Measurements from ENCODE around the gene CLCN7. TPM values are rescaled to one million over a fixed set of nuclear protein-coding genes. Genes with fewer than 3 reads are reported as not detected.

The CLCN7 gene
- total and polyA plus RNA-seq, 2 of the 13 experiments (the other 11 are each of a cell fraction or from before 2014, with no cell fraction given): 24.6 to 25.1 TPM

DNA sequence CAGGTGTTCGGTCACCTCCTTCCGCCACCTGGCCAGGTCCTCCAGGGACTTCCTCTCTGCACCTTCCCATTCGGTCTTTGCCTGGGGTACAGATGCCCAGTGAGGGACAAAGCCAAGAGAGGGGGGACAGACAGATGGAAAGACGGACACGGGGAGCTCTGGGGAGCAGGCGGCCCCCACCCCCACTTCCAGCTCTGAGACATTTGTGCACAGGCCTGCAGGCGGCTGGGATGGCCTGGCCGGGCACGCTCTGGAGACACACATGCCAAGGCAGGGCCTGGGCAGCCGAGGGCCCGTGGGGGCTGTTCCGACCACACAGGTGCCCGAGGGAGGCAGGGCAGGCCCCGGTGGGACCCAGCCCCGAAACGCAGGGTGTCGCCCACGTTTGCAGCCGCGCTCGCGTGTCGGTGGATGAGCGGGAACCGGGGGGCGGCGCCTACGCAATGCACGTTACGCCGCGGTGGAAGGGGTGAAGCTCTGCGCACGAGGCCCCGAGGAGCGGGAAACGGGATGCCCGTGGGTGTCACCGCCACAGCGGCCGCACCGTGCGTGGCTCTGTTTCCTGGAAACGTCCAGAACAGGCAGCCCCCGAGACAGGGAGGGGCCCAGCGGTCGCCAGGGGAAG, 38.0 kb downstream of the CLCN7 start:
- H2AFZ ChIP-seq (ENCODE audit: low read length): no peak overlapping the region
- DNase-seq (ENCODE audit: low spot score) (no peak), ATAC-seq (peak; percentile 2; the same call in 2 of the 3 replicates), FAIRE-seq (no peak)
- H3K27ac ChIP-seq (ENCODE audit: extremely low read length, insufficient read depth, low read length): no peak overlapping the region
- POLR2A ChIA-PET: interaction anchor here (2.2 to 2.6 kb wide), 2 partner anchors 16 kb away, joined by 14 to 19 read pairs; partner anchors contain the start of gene UQCC4
- intact Hi-C loops (cut with micrococcal nuclease; ENCODE audit: unreplicated experiment): no loop called here
- peak overlapping the region in 1 of 3 experiments; percentile 78; a peak in 2 of 6 replicates for H3K4me3 ChIP-seq (replicated peaks in 1 of 3; ENCODE audit: insufficient read depth in 1 of 3, low read depth in 2 of 3, low read length in 3 of 3)
- BruUV-seq (replicated peaks): no TSS peak
- 90% methylated on average over 43 of the region's 47 CpGs for WGBS (ENCODE audit: low lambda C conversion rate)
- CTCF ChIA-PET (ENCODE audit: low intra/inter-chr PET ratio, low total read pairs): interaction anchor here (1.4 kb wide), 1 partner anchor 73 kb away, joined by 6 read pairs; no protein-coding TSS in a partner anchor
- H3K4me1 ChIP-seq (ENCODE audit: insufficient read depth, low read length): peaks cover 65% of the 10 kb centered on the region
- H3K36me3 ChIP-seq (replicated peaks in 1 of 2; ENCODE audit: control insufficient read depth in 1 of 2, insufficient read depth in 2 of 2, low read length in 2 of 2): no peaks in the 10 kb centered on the region
- H3K27me3 ChIP-seq (ENCODE audit: control insufficient read depth in 1 of 2, insufficient read depth in 2 of 2, low read length in 2 of 2): peaks cover 7 to 32% of the 10 kb centered on the region in 2 experiments; a peak in 4 of 5 replicates
- peak overlapping the region; percentile 79; the same call in 1 of the 2 replicates for H3K9ac ChIP-seq (ENCODE audit: insufficient read depth, low read depth, low read length)
- H4K20me1 ChIP-seq (ENCODE audit: insufficient read depth, low read length): no peaks in the 10 kb centered on the region
- in situ Hi-C loops (cut with HindIII; ENCODE audit: extremely low pct_ligation_motif_present, low pct_unique_long_range_greater_than_20kb): no loop called here
- no peaks in the 10 kb centered on the region for H3K79me2 ChIP-seq (ENCODE audit: insufficient read depth, low read length)
- peak overlapping the region; percentile 84 for H3K4me2 ChIP-seq (ENCODE audit: low read depth, low read length)
- H3K9me3 ChIP-seq (ENCODE audit: low read length): no peaks in the 10 kb centered on the region
- TF ChIP-seq TBX2 (CRISPR knock-in tag; IDR thresholded peaks at IDR 0.05; ENCODE audit: borderline replicate concordance) (no peak), ZNF558 (CRISPR knock-in tag; IDR thresholded peaks at IDR 0.05; ENCODE audit: borderline replicate concordance) (no peak), SRF (IDR thresholded peaks at IDR 0.05; ENCODE audit: low read depth, low read length) (no peak), EP300 (IDR thresholded peaks at IDR 0.05; ENCODE audit: low read depth in 2 of 2, low read length in 2 of 2) (no peak), EP300 (CRISPR knock-in tag; IDR thresholded peaks at IDR 0.05; ENCODE audit: borderline replicate concordance) (no peak), MXI1 (IDR thresholded peaks at IDR 0.05; ENCODE audit: borderline replicate concordance, low read depth, low read length) (no peak), NFRKB (IDR thresholded peaks at IDR 0.05) (no peak), GABPA (IDR thresholded peaks at IDR 0.05; ENCODE audit: low read depth, low read length) (no peak), GABPA (CRISPR knock-in tag; IDR thresholded peaks at IDR 0.05; ENCODE audit: low read depth) (no peak), PHF20 (CRISPR knock-in tag; IDR thresholded peaks at IDR 0.05) (no peak), ZNF570 (CRISPR knock-in tag; IDR thresholded peaks at IDR 0.05; ENCODE audit: borderline replicate concordance) (no peak), ZNF253 (CRISPR knock-in tag; IDR thresholded peaks at IDR 0.05; ENCODE audit: borderline replicate concordance) (no peak), ZNF557 (CRISPR knock-in tag; IDR thresholded peaks at IDR 0.05) (no peak), GTF3A (CRISPR knock-in tag; conservative IDR thresholded peaks at IDR 0.05) (no peak), NR2F2 (IDR thresholded peaks at IDR 0.05; ENCODE audit: borderline replicate concordance, low read depth) (no peak), ZNF572 (CRISPR knock-in tag; IDR thresholded peaks at IDR 0.05) (no peak), ZNF260 (CRISPR knock-in tag; IDR thresholded peaks at IDR 0.05; ENCODE audit: borderline replicate concordance, low read depth) (no peak), ZNF780A (CRISPR knock-in tag; IDR thresholded peaks at IDR 0.05) (no peak), TOE1 (CRISPR knock-in tag; IDR thresholded peaks at IDR 0.05) (no peak), ZNF556 (CRISPR knock-in tag; IDR thresholded peaks at IDR 0.05; ENCODE audit: borderline replicate concordance) (no peak)
- TF ChIP-seq, protein P1, sequence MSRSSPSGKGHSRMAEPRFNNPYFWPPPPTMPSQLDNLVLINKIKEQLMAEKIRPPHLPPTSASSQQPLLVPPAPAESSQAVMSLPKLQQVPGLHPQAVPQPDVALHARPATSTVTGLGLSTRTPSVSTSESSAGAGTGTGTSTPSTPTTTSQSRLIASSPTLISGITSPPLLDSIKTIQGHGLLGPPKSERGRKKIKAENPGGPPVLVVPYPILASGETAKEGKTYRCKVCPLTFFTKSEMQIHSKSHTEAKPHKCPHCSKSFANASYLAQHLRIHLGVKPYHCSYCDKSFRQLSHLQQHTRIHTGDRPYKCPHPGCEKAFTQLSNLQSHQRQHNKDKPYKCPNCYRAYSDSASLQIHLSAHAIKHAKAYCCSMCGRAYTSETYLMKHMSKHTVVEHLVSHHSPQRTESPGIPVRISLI (CRISPR knock-in tag; IDR thresholded peaks at IDR 0.05; ENCODE audit: borderline replicate concordance): no peak
- TF ChIP-seq, protein P2, sequence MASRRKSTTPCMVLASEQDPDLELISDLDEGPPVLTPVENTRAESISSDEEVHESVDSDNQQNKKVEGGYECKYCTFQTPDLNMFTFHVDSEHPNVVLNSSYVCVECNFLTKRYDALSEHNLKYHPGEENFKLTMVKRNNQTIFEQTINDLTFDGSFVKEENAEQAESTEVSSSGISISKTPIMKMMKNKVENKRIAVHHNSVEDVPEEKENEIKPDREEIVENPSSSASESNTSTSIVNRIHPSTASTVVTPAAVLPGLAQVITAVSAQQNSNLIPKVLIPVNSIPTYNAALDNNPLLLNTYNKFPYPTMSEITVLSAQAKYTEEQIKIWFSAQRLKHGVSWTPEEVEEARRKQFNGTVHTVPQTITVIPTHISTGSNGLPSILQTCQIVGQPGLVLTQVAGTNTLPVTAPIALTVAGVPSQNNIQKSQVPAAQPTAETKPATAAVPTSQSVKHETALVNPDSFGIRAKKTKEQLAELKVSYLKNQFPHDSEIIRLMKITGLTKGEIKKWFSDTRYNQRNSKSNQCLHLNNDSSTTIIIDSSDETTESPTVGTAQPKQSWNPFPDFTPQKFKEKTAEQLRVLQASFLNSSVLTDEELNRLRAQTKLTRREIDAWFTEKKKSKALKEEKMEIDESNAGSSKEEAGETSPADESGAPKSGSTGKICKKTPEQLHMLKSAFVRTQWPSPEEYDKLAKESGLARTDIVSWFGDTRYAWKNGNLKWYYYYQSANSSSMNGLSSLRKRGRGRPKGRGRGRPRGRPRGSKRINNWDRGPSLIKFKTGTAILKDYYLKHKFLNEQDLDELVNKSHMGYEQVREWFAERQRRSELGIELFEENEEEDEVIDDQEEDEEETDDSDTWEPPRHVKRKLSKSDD (CRISPR knock-in tag; IDR thresholded peaks at IDR 0.05; ENCODE audit: low read depth): 0 out of 2 replicates have a peak, but pooled peaks have one; percentile 16
